Naive B cell (primary cell): ENCODE results near the gene CBFA2T3. TPM values are rescaled to one million over a fixed set of nuclear protein-coding genes. Genes with fewer than 3 reads are reported as not detected.

ENCODE experiments used
- ATAC-seq, 2 donors: fragments of 150-1000 bp; cut with Tn5 transposase; 2 replicates each; pipeline ENCODE4 v1.10.0; 2021; ENCODE audit warnings: low read depth in 2 of 2, mild to moderate bottlenecking in 2 of 2, moderate library complexity in 2 of 2
- DNase-seq: peaks from one replicate; pipeline ENCODE4 v3.0.0; 2022
- H3K27ac Mint-ChIP-seq, 6 donors: one replicate each; pipeline ENCODE4 v1.8.0; 2020 to 2022; ENCODE audit warnings: mild to moderate bottlenecking in 6 of 6, mixed read lengths in 6 of 6, moderate library complexity in 5 of 6, inconsistent platforms in 2 of 6
- H3K27me3 Mint-ChIP-seq, 3 donors: one replicate each; pipeline ENCODE4 v1.8.0; 2021 to 2022; ENCODE audit warnings: mixed read lengths in 3 of 3, mild to moderate bottlenecking in 1 of 3
- H3K36me3 Mint-ChIP-seq, 2 donors: one replicate each; pipeline ENCODE4 v1.8.0; 2020 to 2022; ENCODE audit warnings: mixed read lengths in 2 of 2, inconsistent platforms in 1 of 2, mild to moderate bottlenecking in 1 of 2
- H3K4me1 Mint-ChIP-seq, 3 donors: one replicate each; pipeline ENCODE4 v1.8.0; 2020 to 2022; ENCODE audit warnings: mixed read lengths in 3 of 3, inconsistent platforms in 1 of 3, mild to moderate bottlenecking in 1 of 3, moderate library complexity in 1 of 3
- H3K4me3 Mint-ChIP-seq, 8 donors: one replicate each; pipeline ENCODE4 v1.8.0; 2020 to 2022; ENCODE audit warnings: mild to moderate bottlenecking in 8 of 8, mixed read lengths in 8 of 8, moderate library complexity in 8 of 8, inconsistent platforms in 2 of 8
- H3K9me3 Mint-ChIP-seq, 7 donors: one replicate each; pipeline ENCODE4 v1.8.0; 2020 to 2022; ENCODE audit warnings: mixed read lengths in 7 of 7, mild to moderate bottlenecking in 5 of 7, inconsistent platforms in 2 of 7, moderate library complexity in 1 of 7
- polyA plus RNA-seq, 6 donors: library from polyadenylated mRNA; unstranded; fragments of 300-500 nt; fragmentation: Illumina TruSeq; gene quantifications; one replicate each; pipeline ENCODE4 v1.2.3, GENCODE V29; 2021; ENCODE audit warnings: low read depth in 6 of 6

The CBFA2T3 gene
- polyA plus RNA-seq, 6 donors from 2014 or later = 0.14 to 19.0 (median 10.0) TPM

- peak in 1 of 2 donors; percentile 9 for ATAC-seq
- Mint-ChIP-seq H3K4me1 (peaks cover 20 to 51% (median 50%) of the 10 kb centered on the region in 3 donors), H3K27ac (peak overlapping the region; percentile 69 to 92 (median 82))
Observed at GRCh38 chr16:88939245-88939971, 37.6 kb downstream of the CBFA2T3 start.

DNA sequence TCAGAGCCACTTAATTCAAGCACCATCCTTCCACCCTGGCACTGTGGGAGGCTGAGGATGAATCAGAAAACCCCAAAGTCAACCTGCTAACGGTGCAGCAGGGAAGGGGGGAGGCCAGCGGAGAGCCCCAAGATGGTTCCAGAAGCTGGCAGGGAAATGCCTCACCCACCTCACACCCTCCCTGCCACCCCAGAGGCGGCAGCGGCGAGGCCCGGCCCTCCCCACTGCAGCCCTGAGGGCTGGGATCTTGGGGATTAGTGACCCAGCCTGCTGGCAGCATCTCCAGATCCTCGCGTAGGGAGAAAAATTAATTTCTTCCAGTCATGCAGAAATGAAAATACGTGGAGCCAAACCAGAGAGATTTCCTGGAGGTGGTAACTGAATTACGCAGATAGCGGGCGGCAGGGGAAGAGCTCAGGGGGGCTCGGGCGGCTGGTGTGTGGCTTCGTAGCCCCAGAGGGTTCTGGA lies 38.2 kb downstream of the CBFA2T3 start:
- peak overlapping the region in 4 of 6 donors; percentile 78 to 92 (median 86) for H3K27ac Mint-ChIP-seq

More at GRCh38 chr16:88939245-88939971, 37.6 kb downstream of the CBFA2T3 start:
- peak overlapping the region; percentile 87 to 97 (median 94) for H3K4me3 Mint-ChIP-seq
- no peaks in the 10 kb centered on the region for H3K9me3 Mint-ChIP-seq
- H3K27me3 Mint-ChIP-seq = no peaks in the 10 kb centered on the region
- H3K36me3 Mint-ChIP-seq = no peaks in the 10 kb centered on the region
- peak; percentile 45 for DNase-seq

GRCh38 chr16:88938119-88938776 lies 38.8 kb downstream of the CBFA2T3 start:
- H3K9me3 Mint-ChIP-seq = no peaks in the 10 kb centered on the region
- no peaks in the 10 kb centered on the region for H3K27me3 Mint-ChIP-seq
- H3K27ac Mint-ChIP-seq = peak overlapping the region in 2 of 6 donors; percentile 78 to 92
- DNase-seq = no peak
- peak overlapping the region; percentile 87 to 97 (median 94) for H3K4me3 Mint-ChIP-seq
- H3K4me1 Mint-ChIP-seq = peaks cover 13 to 49% (median 43%) of the 10 kb centered on the region in 3 donors
- ATAC-seq = no peak
- H3K36me3 Mint-ChIP-seq = no peaks in the 10 kb centered on the region

More for the DNA sequence above, 38.2 kb downstream of the CBFA2T3 start:
- ATAC-seq (no peak), DNase-seq (no peak)
- no peaks in the 10 kb centered on the region for H3K27me3 Mint-ChIP-seq
- peak overlapping the region; percentile 87 to 97 (median 94) for H3K4me3 Mint-ChIP-seq
- H3K9me3 Mint-ChIP-seq = no peaks in the 10 kb centered on the region
- H3K4me1 Mint-ChIP-seq = peaks cover 18 to 54% (median 48%) of the 10 kb centered on the region in 3 donors
- H3K36me3 Mint-ChIP-seq = no peaks in the 10 kb centered on the region

GRCh38 chr16:88937206-88937621 lies 39.8 kb downstream of the CBFA2T3 start:
- H3K27ac Mint-ChIP-seq = peak overlapping the region in 4 of 6 donors; percentile 60 to 94 (median 74)
- H3K4me3 Mint-ChIP-seq = peak overlapping the region; percentile 85 to 95 (median 90)
- peaks cover 13 to 47% (median 35%) of the 10 kb centered on the region in 3 donors for H3K4me1 Mint-ChIP-seq
- H3K36me3 Mint-ChIP-seq = no peaks in the 10 kb centered on the region
- ATAC-seq (no peak), DNase-seq (no peak)
- no peaks in the 10 kb centered on the region for H3K27me3 Mint-ChIP-seq
- H3K9me3 Mint-ChIP-seq = no peaks in the 10 kb centered on the region

GRCh38 chr16:88936556-88937205 lies 40.3 kb downstream of the CBFA2T3 start:
- Mint-ChIP-seq H3K9me3 (no peaks in the 10 kb centered on the region), H3K4me3 (peak overlapping the region; percentile 85 to 95 (median 90))
- peak; percentile 47 to 56 for ATAC-seq

GRCh38 chr16:88936008-88936555 lies 40.9 kb downstream of the CBFA2T3 start:
- Mint-ChIP-seq H3K27me3 (no peaks in the 10 kb centered on the region), H3K27ac (peak overlapping the region; percentile 74 to 94 (median 86)), H3K4me3 (peak overlapping the region; percentile 85 to 95 (median 90)), H3K4me1 (peaks cover 16 to 47% (median 32%) of the 10 kb centered on the region in 3 donors), H3K36me3 (no peaks in the 10 kb centered on the region), H3K9me3 (no peaks in the 10 kb centered on the region)
- ATAC-seq (peak; percentile 37 to 38), DNase-seq (peak; percentile 36)

More at GRCh38 chr16:88936556-88937205, 40.3 kb downstream of the CBFA2T3 start:
- DNase-seq = peak; percentile 74
- H3K4me1 Mint-ChIP-seq = peaks cover 13 to 44% (median 32%) of the 10 kb centered on the region in 3 donors
- peak overlapping the region; percentile 30 to 94 (median 78) for H3K27ac Mint-ChIP-seq
- no peaks in the 10 kb centered on the region for H3K27me3 Mint-ChIP-seq
- H3K36me3 Mint-ChIP-seq = no peaks in the 10 kb centered on the region

- peak overlapping the region in 1 of 6 donors; percentile 19 for H3K27ac Mint-ChIP-seq
Observed at GRCh38 chr16:88934066-88934667, 42.8 kb downstream of the CBFA2T3 start.

DNA sequence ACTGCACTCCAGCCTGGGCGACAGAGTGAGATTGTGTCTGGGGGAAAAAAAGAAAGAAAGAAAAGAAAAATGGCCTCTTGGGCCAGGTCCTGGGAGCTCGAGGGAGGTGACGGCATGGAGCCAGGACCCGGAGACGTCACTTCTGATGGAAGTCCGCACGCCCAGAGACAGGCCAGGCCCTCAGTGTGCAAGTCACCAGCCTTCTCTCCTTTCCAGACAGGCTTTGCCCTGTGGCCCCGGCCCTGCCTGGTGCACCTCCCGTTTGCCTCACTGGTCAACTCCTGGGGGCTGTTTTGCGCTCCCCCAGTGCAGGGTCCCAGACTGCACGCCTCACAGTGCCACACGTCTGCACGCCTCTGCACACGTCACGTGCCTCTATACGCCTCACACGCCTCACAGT lies 44.1 kb downstream of the CBFA2T3 start:
- H3K27me3 Mint-ChIP-seq = no peaks in the 10 kb centered on the region
- H3K9me3 Mint-ChIP-seq = no peaks in the 10 kb centered on the region
- DNase-seq (no peak), ATAC-seq (no peak)
- H3K4me3 Mint-ChIP-seq = peak overlapping the region in 1 of 8 donors; percentile 40
- no peaks in the 10 kb centered on the region for H3K36me3 Mint-ChIP-seq
- H3K27ac Mint-ChIP-seq = no peak overlapping the region
- peaks cover 14 to 39% (median 27%) of the 10 kb centered on the region in 3 donors for H3K4me1 Mint-ChIP-seq

More at GRCh38 chr16:88934066-88934667, 42.8 kb downstream of the CBFA2T3 start:
- H3K4me3 Mint-ChIP-seq = peak overlapping the region in 2 of 8 donors; percentile 36 to 44
- no peak for DNase-seq
- H3K27me3 Mint-ChIP-seq = no peaks in the 10 kb centered on the region
- peaks cover 17 to 45% (median 36%) of the 10 kb centered on the region in 3 donors for H3K4me1 Mint-ChIP-seq
- H3K36me3 Mint-ChIP-seq = no peaks in the 10 kb centered on the region
- no peaks in the 10 kb centered on the region for H3K9me3 Mint-ChIP-seq
- ATAC-seq = no peak

- Mint-ChIP-seq H3K27me3 (no peaks in the 10 kb centered on the region), H3K4me1 (peaks cover 16 to 29% (median 19%) of the 10 kb centered on the region in 3 donors), H3K27ac (no peak overlapping the region), H3K4me3 (no peak overlapping the region), H3K36me3 (no peaks in the 10 kb centered on the region), H3K9me3 (no peaks in the 10 kb centered on the region)
- DNase-seq (no peak), ATAC-seq (no peak)
Observed at GRCh38 chr16:88931936-88932335, 45.1 kb downstream of the CBFA2T3 start.

- Mint-ChIP-seq H3K4me1 (peaks cover 13 to 26% (median 16%) of the 10 kb centered on the region in 3 donors), H3K27ac (no peak overlapping the region), H3K9me3 (no peaks in the 10 kb centered on the region), H3K4me3 (no peak overlapping the region), H3K27me3 (no peaks in the 10 kb centered on the region), H3K36me3 (no peaks in the 10 kb centered on the region)
- no peak for ATAC-seq
- no peak for DNase-seq
Observed at GRCh38 chr16:88931373-88931900, 45.6 kb downstream of the CBFA2T3 start.

DNA sequence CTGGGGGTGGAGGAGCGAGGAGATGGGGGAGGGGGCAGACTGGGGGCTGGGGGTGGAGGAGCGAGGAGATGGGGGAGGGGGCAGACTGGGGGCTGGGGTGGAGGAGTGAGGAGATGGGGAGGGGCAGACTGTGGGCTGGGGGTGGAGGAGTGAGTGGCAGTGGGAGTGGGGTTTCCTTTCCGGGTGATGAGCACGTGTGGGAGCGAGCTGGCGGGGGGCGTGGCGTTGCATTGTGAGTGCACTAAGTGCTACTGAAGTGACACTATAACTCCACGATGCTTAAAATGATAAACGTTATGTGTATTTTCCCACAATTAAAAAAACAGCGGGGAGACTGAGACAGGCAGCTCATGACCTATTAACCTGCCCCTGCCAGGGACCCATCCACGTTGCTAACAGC lies 46.3 kb downstream of the CBFA2T3 start:
- no peak for ATAC-seq
- Mint-ChIP-seq H3K4me1 (peaks cover 12 to 25% (median 16%) of the 10 kb centered on the region in 3 donors), H3K27ac (peak overlapping the region in 2 of 6 donors; percentile 30 to 54), H3K27me3 (no peaks in the 10 kb centered on the region), H3K9me3 (no peaks in the 10 kb centered on the region), H3K36me3 (no peaks in the 10 kb centered on the region), H3K4me3 (no peak overlapping the region)
- no peak for DNase-seq

DNA sequence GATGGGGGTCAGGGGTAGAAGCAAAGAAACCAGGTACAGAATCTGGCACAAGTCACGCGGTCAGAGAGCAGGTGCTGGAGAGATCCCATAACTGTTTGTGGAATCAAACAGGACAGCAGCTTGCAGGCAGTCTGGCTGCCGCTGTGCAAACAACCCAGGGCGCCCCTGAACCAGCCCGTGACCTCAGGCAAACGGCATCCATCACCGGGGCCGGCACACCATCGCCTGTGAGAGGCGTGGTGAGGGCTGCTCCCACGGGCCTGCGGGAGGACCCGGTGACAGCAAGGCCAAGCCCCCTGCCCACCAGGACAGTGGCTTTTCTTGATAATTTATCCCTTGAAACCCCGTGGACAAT lies 47.9 kb downstream of the CBFA2T3 start:
- Mint-ChIP-seq H3K27me3 (no peaks in the 10 kb centered on the region), H3K4me3 (no peak overlapping the region), H3K36me3 (no peaks in the 10 kb centered on the region), H3K27ac (no peak overlapping the region), H3K4me1 (peaks cover 18 to 32% (median 27%) of the 10 kb centered on the region in 3 donors), H3K9me3 (no peaks in the 10 kb centered on the region)
- ATAC-seq (no peak), DNase-seq (no peak)
